Osteoblast (primary cell): ENCODE results near the gene HTATSF1. TPM values are rescaled to one million over a fixed set of nuclear protein-coding genes. Genes with fewer than 3 reads are reported as not detected.

ENCODE experiments used
- DNase-seq: peaks from one replicate; pipeline ENCODE4 v3.0.0; 2011; ENCODE audit warnings: low spot score, mixed read lengths; ENCODE audit not compliant: insufficient read length; ENCODE audit errors: missing footprints
- H2AFZ ChIP-seq: 2 replicates; pipeline ENCODE4 v1.6.0; 2011; ENCODE audit warnings: mild to moderate bottlenecking, low read length
- H3K27ac ChIP-seq: 2 replicates; pipeline ENCODE4 v1.5.1; 2011; ENCODE audit warnings: mild to moderate bottlenecking, low read depth, low read length, moderate library complexity
- H3K27me3 ChIP-seq: 2 replicates; pipeline ENCODE4 v1.6.0; 2012; ENCODE audit warnings: mild to moderate bottlenecking, control low read depth, inconsistent platforms, low read length, moderate library complexity; ENCODE audit not compliant: insufficient read depth
- H3K36me3 ChIP-seq: 2 replicates; pipeline ENCODE4 v1.5.1; 2011; ENCODE audit warnings: mild to moderate bottlenecking, low read length, control low read depth, moderate library complexity; ENCODE audit not compliant: insufficient read depth
- H3K4me1 ChIP-seq: 2 replicates; pipeline ENCODE4 v1.5.1; 2011; ENCODE audit warnings: mild to moderate bottlenecking, low read length, control low read depth, moderate library complexity; ENCODE audit not compliant: insufficient read depth
- H3K4me2 ChIP-seq: 2 replicates; pipeline ENCODE4 v1.6.0; 2011; ENCODE audit warnings: mild to moderate bottlenecking, low read length; ENCODE audit not compliant: insufficient read depth
- H3K4me3 ChIP-seq: fragments of 200-600 bp; sonication (generic); 3 replicates; pipeline ENCODE4 v1.5.1; 2012; ENCODE audit warnings: mild to moderate bottlenecking, low read length, inconsistent platforms; ENCODE audit not compliant: insufficient read depth
- H3K79me2 ChIP-seq: 2 replicates; pipeline ENCODE4 v1.6.0; 2012; ENCODE audit warnings: mild to moderate bottlenecking, low read length, control low read depth, inconsistent platforms; ENCODE audit not compliant: insufficient read depth
- H3K9me3 ChIP-seq: 2 replicates; pipeline ENCODE4 v1.5.1; 2011; ENCODE audit warnings: low read depth, low read length, control low read depth
- H4K20me1 ChIP-seq: 2 replicates; pipeline ENCODE4 v1.6.0; 2012; ENCODE audit warnings: mild to moderate bottlenecking, low read length, control low read depth; ENCODE audit not compliant: insufficient read depth
- CTCF ChIP-seq: IDR thresholded peaks from 2 replicates; pipeline ENCODE4 v1.5.1; 2011; ENCODE audit warnings: mild to moderate bottlenecking, low read depth, low read length, moderate library complexity; ENCODE audit errors: extremely low read depth
- small RNA-seq: library from RNA; depleted of rRNA; stranded (forward); fragments of <200 nt; gene quantifications from one replicate; pipeline ENCODE3, GENCODE V24; 2012
- total RNA-seq: library from RNA; depleted of rRNA; stranded (reverse); fragments of >200 nt; gene quantifications from 2 replicates; pipeline ENCODE4 v1.2.3, GENCODE V29; 2012

Gene HTATSF1
- total RNA-seq, 1 donor, result 26.1 TPM

GRCh38 chrX:136551410-136551809 lies 54.0 kb downstream of the HTATSF1 start:
- Histone ChIP-seq H3K4me3 (no peak overlapping the region), H3K79me2 (no peaks in the 10 kb centered on the region), H3K36me3 (no peaks in the 10 kb centered on the region), H3K4me1 (no peaks in the 10 kb centered on the region), H3K27ac (no peak overlapping the region), H3K4me2 (no peak overlapping the region), H4K20me1 (no peaks in the 10 kb centered on the region), H3K27me3 (peaks cover 6% of the 10 kb centered on the region), H3K9me3 (no peaks in the 10 kb centered on the region), H2AFZ (no peak overlapping the region)
- no peak for TF ChIP-seq CTCF
- no peak for DNase-seq

- DNase-seq, result no peak
- H3K4me3 ChIP-seq, result no peak overlapping the region
- no peak overlapping the region for H3K4me2 ChIP-seq
- no peak for TF ChIP-seq CTCF
- H3K79me2 ChIP-seq, result no peaks in the 10 kb centered on the region
- H3K9me3 ChIP-seq, result no peaks in the 10 kb centered on the region
- no peak overlapping the region for H3K27ac ChIP-seq
- peaks cover 5% of the 10 kb centered on the region for H3K27me3 ChIP-seq
- H3K36me3 ChIP-seq, result no peaks in the 10 kb centered on the region
- H3K4me1 ChIP-seq, result no peaks in the 10 kb centered on the region
- H4K20me1 ChIP-seq, result no peaks in the 10 kb centered on the region
- no peak overlapping the region for H2AFZ ChIP-seq
Observed at GRCh38 chrX:136555694-136556093, 58.3 kb downstream of the HTATSF1 start.

Small RNA genes within 50 kb of the gene (small RNA-seq; reads per million reads assigned to genes)
- gene MIR934, result not detected

Other genes starting within 250 kb of the HTATSF1 start
- 19.2 and 23.6 TPM in 2 replicates for gene MAP7D3, start 246.2 kb upstream of the HTATSF1 start, total RNA-seq
- gene ADGRG4, start 196.6 kb upstream of the HTATSF1 start, total RNA-seq, result not detected in 2 replicates
- gene BRS3, start 9.6 kb upstream of the HTATSF1 start, total RNA-seq, result not detected in 2 replicates
- not detected in 2 replicates for gene VGLL1, start 34.6 kb downstream of the HTATSF1 start, total RNA-seq
- gene CD40LG, start 150.6 kb downstream of the HTATSF1 start, total RNA-seq, result not detected in 2 replicates